IMR-90 (cell line): ENCODE measurements around the gene ESAM. TPM values are rescaled to one million over a fixed set of nuclear protein-coding genes. Genes with fewer than 3 reads are reported as not detected.

ENCODE experiments used
- ATAC-seq: fragments of 200-7000 bp; cut with Tn5 transposase; 2 replicates; pipeline ENCODE4 v1.9.1; 2020; ENCODE audit warnings: low read depth, mild to moderate bottlenecking, moderate library complexity
- BruUV-seq: library from RNA; stranded (reverse); fragments of 400-500 nt; replicated peaks from 2 replicates; lab custom pipeline; 2021; lab: Mats Ljungman, UMichigan
- CTCF ChIA-PET: fragments of 300-600 bp; formaldehyde crosslinking; extraction: SDS; loops from one replicate; lab custom pipeline; 2021; ENCODE audit warnings: antibody characterized with exemption; lab: Yijun Ruan, JAX
- POLR2A ChIA-PET: fragments of 300-600 bp; sonication (Branson Sonifier 250); formaldehyde crosslinking; loops from one replicate; lab custom pipeline; 2022; ENCODE audit warnings: antibody characterized with exemption; ENCODE audit not compliant: unreplicated experiment; lab: Charles Lee
- DNase-seq: peaks from one replicate; pipeline ENCODE4 v3.0.0; 2013
- H2AFZ ChIP-seq: replicated peaks from 2 replicates; pipeline ENCODE3; 2013; ENCODE audit warnings: low read length, mild to moderate bottlenecking; ENCODE audit not compliant: poor library complexity
- H2AK5ac ChIP-seq: 2 replicates; pipeline ENCODE4 v1.6.1; 2013; ENCODE audit warnings: low read depth, low read length, inconsistent platforms
- H2AK9ac ChIP-seq: replicated peaks from 2 replicates; pipeline ENCODE3; 2013; ENCODE audit warnings: mild to moderate bottlenecking, low read depth, low read length, moderate library complexity; ENCODE audit not compliant: poor library complexity
- H2BK120ac ChIP-seq: 2 replicates; pipeline ENCODE4 v1.6.1; 2013; ENCODE audit warnings: low read depth, low read length, inconsistent platforms
- H2BK15ac ChIP-seq: 3 replicates; pipeline ENCODE4 v1.6.1; 2013; ENCODE audit warnings: low read depth, low read length, inconsistent platforms
- H2BK20ac ChIP-seq: 2 replicates; pipeline ENCODE4 v1.6.1; 2013; ENCODE audit warnings: low read depth, mild to moderate bottlenecking, inconsistent platforms, low read length, moderate library complexity
- H2BK5ac ChIP-seq: 2 replicates; pipeline ENCODE4 v1.6.1; 2013; ENCODE audit warnings: mild to moderate bottlenecking, low read depth, low read length, inconsistent platforms; ENCODE audit not compliant: poor library complexity, severe bottlenecking
- H3K14ac ChIP-seq: replicated peaks from 2 replicates; pipeline ENCODE4 v1.6.1; 2013; ENCODE audit warnings: low read depth, low read length, inconsistent platforms
- H3K18ac ChIP-seq: 2 replicates; pipeline ENCODE4 v1.6.1; 2013; ENCODE audit warnings: low read depth, low read length, control low read depth
- H3K23ac ChIP-seq: 2 replicates; pipeline ENCODE4 v1.6.1; 2013; ENCODE audit warnings: low read depth, low read length, inconsistent platforms
- H3K27ac ChIP-seq: 2 replicates; pipeline ENCODE4 v1.5.1; 2013; ENCODE audit warnings: mild to moderate bottlenecking, control low read depth, low read length; ENCODE audit not compliant: insufficient read depth
- H3K27me3 ChIP-seq: 2 replicates; pipeline ENCODE4 v1.6.1; 2013; ENCODE audit warnings: low read length; ENCODE audit not compliant: control insufficient read depth, insufficient read depth
- H3K36me3 ChIP-seq: 2 replicates; pipeline ENCODE4 v1.6.1; 2013; ENCODE audit warnings: low read length, mixed read lengths; ENCODE audit not compliant: control insufficient read depth, insufficient read depth
- H3K4ac ChIP-seq: 2 replicates; pipeline ENCODE4 v1.6.1; 2013; ENCODE audit warnings: low read depth, low read length, inconsistent platforms
- H3K4me1 ChIP-seq: 2 replicates; pipeline ENCODE4 v1.6.1; 2013; ENCODE audit warnings: low read length, mixed read lengths; ENCODE audit not compliant: control insufficient read depth, insufficient read depth
- H3K4me2 ChIP-seq: 2 replicates; pipeline ENCODE4 v1.6.1; 2013; ENCODE audit warnings: low read depth, mild to moderate bottlenecking, control low read depth, low read length, moderate library complexity
- H3K4me3 ChIP-seq: 2 replicates; pipeline ENCODE4 v1.5.1; 2013; ENCODE audit warnings: low read depth, mild to moderate bottlenecking, control low read depth, low read length, moderate library complexity; ENCODE audit not compliant: insufficient read depth
- H3K56ac ChIP-seq: 2 replicates; pipeline ENCODE4 v1.6.1; 2013; ENCODE audit warnings: low read length, inconsistent platforms; ENCODE audit not compliant: insufficient read depth; ENCODE audit errors: extremely low read depth
- H3K79me1 ChIP-seq, 2 experiments: 2 replicates each; pipeline ENCODE4 v1.6.1; 2013; ENCODE audit warnings: low read length in 2 of 2, inconsistent platforms in 1 of 2, low read depth in 1 of 2
- H3K9ac ChIP-seq: 2 replicates; pipeline ENCODE4 v1.6.1; 2013; ENCODE audit warnings: low read depth, low read length, control low read depth
- H3K9me1 ChIP-seq: 2 replicates; pipeline ENCODE4 v1.6.1; 2013; ENCODE audit warnings: low read length, inconsistent platforms; ENCODE audit not compliant: insufficient read depth
- H3K9me3 ChIP-seq: 2 replicates; pipeline ENCODE4 v1.6.1; 2013; ENCODE audit warnings: low read length; ENCODE audit not compliant: control insufficient read depth, insufficient read depth
- H4K20me1 ChIP-seq: 2 replicates; pipeline ENCODE4 v1.6.1; 2013; ENCODE audit warnings: low read length, inconsistent platforms; ENCODE audit not compliant: insufficient read depth
- H4K5ac ChIP-seq: 2 replicates; pipeline ENCODE4 v1.6.1; 2013; ENCODE audit warnings: mild to moderate bottlenecking, low read depth, low read length, control low read depth
- H4K8ac ChIP-seq, 2 experiments: 2 replicates each; pipeline ENCODE4 v1.6.1; 2013; ENCODE audit warnings: low read depth in 2 of 2, low read length in 2 of 2, control low read depth in 1 of 2, inconsistent platforms in 1 of 2
- H4K91ac ChIP-seq: 2 replicates; pipeline ENCODE4 v1.6.1; 2013; ENCODE audit warnings: low read depth, low read length, inconsistent platforms; ENCODE audit not compliant: insufficient read depth
- BHLHE40 ChIP-seq: fragments of 150-350 bp; IDR thresholded peaks from 2 replicates; pipeline ENCODE4 v1.6.1; 2016; ENCODE audit warnings: mild to moderate bottlenecking, low read depth, low read length
- FOS ChIP-seq: fragments of 150-350 bp; IDR thresholded peaks from 2 replicates; pipeline ENCODE4 v1.6.1; 2016; ENCODE audit warnings: low read depth, low read length
- MAZ ChIP-seq: IDR thresholded peaks from 2 replicates; pipeline ENCODE4 v1.6.1; 2012; ENCODE audit warnings: low read depth, mild to moderate bottlenecking, low read length, improper control_type of control experiment, moderate library complexity, borderline replicate concordance
- MXI1 ChIP-seq: IDR thresholded peaks from 2 replicates; pipeline ENCODE4 v1.6.1; 2012; ENCODE audit warnings: low read depth, mild to moderate bottlenecking, low read length, moderate library complexity, borderline replicate concordance
- NFE2L2 ChIP-seq: fragments of 150-350 bp; IDR thresholded peaks from 2 replicates; pipeline ENCODE4 v1.6.1; 2016; ENCODE audit warnings: low read depth, mild to moderate bottlenecking, low read length
- POLR2A ChIP-seq: IDR thresholded peaks from 2 replicates; pipeline ENCODE4 v1.6.1; 2012; ENCODE audit warnings: mild to moderate bottlenecking, low read depth, low read length
- RAD21 ChIP-seq: IDR thresholded peaks from 2 replicates; pipeline ENCODE4 v1.6.1; 2012; ENCODE audit warnings: low read length, improper control_type of control experiment
- RCOR1 ChIP-seq: IDR thresholded peaks from 2 replicates; pipeline ENCODE4 v1.6.1; 2012; ENCODE audit warnings: mild to moderate bottlenecking, low read length, improper control_type of control experiment; ENCODE audit not compliant: insufficient replicate concordance
- RFX5 ChIP-seq: IDR thresholded peaks from 2 replicates; pipeline ENCODE4 v1.8.0; 2012; ENCODE audit warnings: low read depth, mild to moderate bottlenecking, low read length, moderate library complexity
- SMC3 ChIP-seq: fragments of 150-350 bp; IDR thresholded peaks from 2 replicates; pipeline ENCODE4 v1.6.1; 2016; ENCODE audit warnings: low read depth, mild to moderate bottlenecking, antibody characterized with exemption, low read length, moderate library complexity
- WGBS, 2 experiments: methylation state at CpG; one replicate each; pipeline versions ENCODE4 v1.1.5 to v1.1.7; 2013; ENCODE audit warnings: missing lambda C conversion rate in 2 of 2; ENCODE audit not compliant: insufficient read length in 1 of 2; ENCODE audit errors: extremely low coverage in 2 of 2; 5-methylcytosine and 5-hydroxymethylcytosine counted together
- dilution Hi-C: fragments of 300-500 bp; cut with HindIII; formaldehyde crosslinking; loops from one replicate; pipeline ENCODE4 v1.14.3; 2018; ENCODE audit warnings: low sequenced_read_pairs; ENCODE audit not compliant: unreplicated experiment
- in situ Hi-C: fragments of 300-500 bp; cut with MboI; formaldehyde crosslinking; loops from 3 replicates; pipeline ENCODE4 v1.14.3; 2019; ENCODE audit warnings: low sequenced_read_pairs, inconsistent platforms, mixed read lengths
- intact Hi-C: fragments of 100-400 bp; cut with micrococcal nuclease; formaldehyde crosslinking; loops from 2 replicates; pipeline ENCODE4 v1.10.0; 2022
- polyA plus RNA-seq, 3 experiments: library from polyadenylated mRNA; depleted of rRNA; stranded (reverse); fragments of >200 nt; gene quantifications; 2 replicates each; pipeline ENCODE4 v1.2.3, GENCODE V29; 2012; ENCODE audit warnings: low replicate concordance in 1 of 3
- total RNA-seq: library from RNA; depleted of rRNA; stranded (reverse); fragments of >200 nt; gene quantifications from 2 replicates; pipeline ENCODE4 v1.2.3, GENCODE V29; 2012
- TF ChIP-seq, protein P1 (sequence below): fragments of 150-350 bp; IDR thresholded peaks from 2 replicates; pipeline ENCODE4 v1.6.1; 2016; ENCODE audit warnings: low read depth, mild to moderate bottlenecking, low read length, moderate library complexity, borderline replicate concordance
- TF ChIP-seq, protein P2 (sequence below): fragments of 150-350 bp; IDR thresholded peaks from 2 replicates; pipeline ENCODE4 v1.6.1; 2017; ENCODE audit warnings: mild to moderate bottlenecking, antibody characterized with exemption, low read length, low read depth
- TF ChIP-seq, protein P3 (sequence below): conservative IDR thresholded peaks from 2 replicates; pipeline ENCODE4 v1.5.1; 2012; ENCODE audit warnings: mild to moderate bottlenecking, low read depth, low read length, improper control_type of control experiment

The ESAM gene
- total and polyA plus RNA-seq, 2 of the 4 experiments (the other 2 are of a cell fraction), result under 0.01 to 0.12 TPM

DNA sequence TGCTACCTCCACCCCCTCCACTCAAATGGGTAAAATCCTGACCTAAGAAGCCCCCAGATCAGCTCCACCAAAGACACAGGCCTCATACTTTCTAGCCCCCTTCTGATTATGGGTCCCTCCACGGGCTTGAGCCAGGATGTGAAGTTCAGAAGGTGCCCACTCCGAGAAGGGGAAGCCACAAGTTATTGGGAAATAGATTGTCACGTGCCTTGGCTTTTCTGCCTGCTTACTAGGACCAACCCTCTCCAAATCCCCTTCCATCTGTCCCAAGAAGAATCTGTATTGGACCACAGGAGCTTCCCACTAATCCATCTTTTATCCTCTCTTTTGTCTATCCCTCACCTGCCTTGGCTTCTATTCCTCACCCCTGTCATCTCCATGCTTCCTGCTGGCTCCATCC, 25.4 kb downstream of the ESAM start:
- H3K56ac ChIP-seq, result no peak overlapping the region
- no peak overlapping the region for H3K4me2 ChIP-seq
- H3K27ac ChIP-seq, result no peak overlapping the region
- no peak overlapping the region for H2AK9ac ChIP-seq
- no peak overlapping the region for H3K9ac ChIP-seq
- 0 out of 2 replicates have a peak, but pooled peaks cover 3% of the 10 kb centered on the region for H3K9me1 ChIP-seq
- no peak overlapping the region for H4K91ac ChIP-seq
- no peak overlapping the region for H3K14ac ChIP-seq
- DNase-seq (no peak), ATAC-seq (no peak)
- H3K4ac ChIP-seq, result no peak overlapping the region
- dilution Hi-C loops (no loop called here), in situ Hi-C loops (no loop called here), intact Hi-C loops (no loop called here)
- H4K20me1 ChIP-seq, result no peaks in the 10 kb centered on the region
- no peak overlapping the region for H2AFZ ChIP-seq
- H2BK120ac ChIP-seq, result no peak overlapping the region
- no peak overlapping the region for H2BK15ac ChIP-seq
- ChIA-PET CTCF (no interaction called here), POLR2A (interaction anchor here (0.5 kb wide), 1 partner anchor 63 kb away, joined by 3 read pairs; the partner anchor contains the start of gene SPA17)
- no peak overlapping the region for H3K23ac ChIP-seq
- no peaks in the 10 kb centered on the region for H3K36me3 ChIP-seq
- H2BK5ac ChIP-seq, result no peak overlapping the region
- H3K4me3 ChIP-seq, result no peak overlapping the region
- no peak overlapping the region for H4K8ac ChIP-seq
- H3K4me1 ChIP-seq, result peaks cover 2% of the 10 kb centered on the region; the same call in 1 of the 2 replicates
- H3K18ac ChIP-seq, result no peak overlapping the region
- no peak overlapping the region for H2BK20ac ChIP-seq
- TF ChIP-seq MAZ, result no peak
- TF ChIP-seq SMC3, result no peak
- no peak for TF ChIP-seq FOS
- TF ChIP-seq RCOR1, result no peak
- TF ChIP-seq NFE2L2, result no peak
- TF ChIP-seq, protein P1, sequence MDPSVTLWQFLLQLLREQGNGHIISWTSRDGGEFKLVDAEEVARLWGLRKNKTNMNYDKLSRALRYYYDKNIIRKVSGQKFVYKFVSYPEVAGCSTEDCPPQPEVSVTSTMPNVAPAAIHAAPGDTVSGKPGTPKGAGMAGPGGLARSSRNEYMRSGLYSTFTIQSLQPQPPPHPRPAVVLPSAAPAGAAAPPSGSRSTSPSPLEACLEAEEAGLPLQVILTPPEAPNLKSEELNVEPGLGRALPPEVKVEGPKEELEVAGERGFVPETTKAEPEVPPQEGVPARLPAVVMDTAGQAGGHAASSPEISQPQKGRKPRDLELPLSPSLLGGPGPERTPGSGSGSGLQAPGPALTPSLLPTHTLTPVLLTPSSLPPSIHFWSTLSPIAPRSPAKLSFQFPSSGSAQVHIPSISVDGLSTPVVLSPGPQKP, result no peak
- TF ChIP-seq POLR2A, result no peak
- TF ChIP-seq MXI1, result no peak
- TF ChIP-seq, protein P2, sequence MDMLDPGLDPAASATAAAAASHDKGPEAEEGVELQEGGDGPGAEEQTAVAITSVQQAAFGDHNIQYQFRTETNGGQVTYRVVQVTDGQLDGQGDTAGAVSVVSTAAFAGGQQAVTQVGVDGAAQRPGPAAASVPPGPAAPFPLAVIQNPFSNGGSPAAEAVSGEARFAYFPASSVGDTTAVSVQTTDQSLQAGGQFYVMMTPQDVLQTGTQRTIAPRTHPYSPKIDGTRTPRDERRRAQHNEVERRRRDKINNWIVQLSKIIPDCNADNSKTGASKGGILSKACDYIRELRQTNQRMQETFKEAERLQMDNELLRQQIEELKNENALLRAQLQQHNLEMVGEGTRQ, result no peak
- TF ChIP-seq, protein P3, sequence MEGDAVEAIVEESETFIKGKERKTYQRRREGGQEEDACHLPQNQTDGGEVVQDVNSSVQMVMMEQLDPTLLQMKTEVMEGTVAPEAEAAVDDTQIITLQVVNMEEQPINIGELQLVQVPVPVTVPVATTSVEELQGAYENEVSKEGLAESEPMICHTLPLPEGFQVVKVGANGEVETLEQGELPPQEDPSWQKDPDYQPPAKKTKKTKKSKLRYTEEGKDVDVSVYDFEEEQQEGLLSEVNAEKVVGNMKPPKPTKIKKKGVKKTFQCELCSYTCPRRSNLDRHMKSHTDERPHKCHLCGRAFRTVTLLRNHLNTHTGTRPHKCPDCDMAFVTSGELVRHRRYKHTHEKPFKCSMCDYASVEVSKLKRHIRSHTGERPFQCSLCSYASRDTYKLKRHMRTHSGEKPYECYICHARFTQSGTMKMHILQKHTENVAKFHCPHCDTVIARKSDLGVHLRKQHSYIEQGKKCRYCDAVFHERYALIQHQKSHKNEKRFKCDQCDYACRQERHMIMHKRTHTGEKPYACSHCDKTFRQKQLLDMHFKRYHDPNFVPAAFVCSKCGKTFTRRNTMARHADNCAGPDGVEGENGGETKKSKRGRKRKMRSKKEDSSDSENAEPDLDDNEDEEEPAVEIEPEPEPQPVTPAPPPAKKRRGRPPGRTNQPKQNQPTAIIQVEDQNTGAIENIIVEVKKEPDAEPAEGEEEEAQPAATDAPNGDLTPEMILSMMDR, result no peak
- TF ChIP-seq RFX5, result no peak
- TF ChIP-seq RAD21, result no peak
- TF ChIP-seq BHLHE40, result no peak
- H3K9me3 ChIP-seq, result no peaks in the 10 kb centered on the region
- peaks cover 0 to 7% of the 10 kb centered on the region in 2 experiments; a peak in 2 of 4 replicates for H3K79me1 ChIP-seq
- WGBS, 2 experiments, result 80% methylated on average over 1 of the region's 3 CpGs; no CpG with 5 or more reads in 1 of the 2 experiments
- no peak overlapping the region for H4K5ac ChIP-seq
- H2AK5ac ChIP-seq, result no peak overlapping the region
- peaks cover 23% of the 10 kb centered on the region for H3K27me3 ChIP-seq
- BruUV-seq, result no TSS peak
